Measurements from ENCODE around the gene MTAP.

The MTAP gene

DNA sequence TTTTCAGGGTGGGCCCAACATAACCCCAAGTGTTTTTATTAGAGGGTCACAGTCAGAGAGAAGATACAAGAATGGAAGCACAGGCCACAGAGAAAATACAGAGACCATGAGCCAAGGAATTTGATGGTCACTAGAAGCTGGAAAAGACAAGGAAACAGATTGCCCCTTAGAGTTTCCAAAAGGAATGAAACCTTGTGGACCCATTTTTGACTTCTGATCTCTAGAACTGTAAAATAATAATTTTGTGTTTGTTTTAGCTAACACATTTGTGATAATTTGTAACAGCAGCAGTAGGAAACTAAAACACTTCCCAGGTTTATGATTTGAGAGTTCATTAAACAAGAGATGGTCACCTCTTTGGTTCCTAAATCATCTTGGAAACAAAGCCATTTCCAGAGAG lies 169.9 kb downstream of the MTAP start:
- ATAC-seq: no peak

GRCh38 chr9:21974343-21974721 lies 171.9 kb downstream of the MTAP start:
- no peak for ATAC-seq

- peak; percentile 48 to 60 for ATAC-seq
Measured at GRCh38 chr9:21974722-21975409, 172.4 kb downstream of the MTAP start.

DNA sequence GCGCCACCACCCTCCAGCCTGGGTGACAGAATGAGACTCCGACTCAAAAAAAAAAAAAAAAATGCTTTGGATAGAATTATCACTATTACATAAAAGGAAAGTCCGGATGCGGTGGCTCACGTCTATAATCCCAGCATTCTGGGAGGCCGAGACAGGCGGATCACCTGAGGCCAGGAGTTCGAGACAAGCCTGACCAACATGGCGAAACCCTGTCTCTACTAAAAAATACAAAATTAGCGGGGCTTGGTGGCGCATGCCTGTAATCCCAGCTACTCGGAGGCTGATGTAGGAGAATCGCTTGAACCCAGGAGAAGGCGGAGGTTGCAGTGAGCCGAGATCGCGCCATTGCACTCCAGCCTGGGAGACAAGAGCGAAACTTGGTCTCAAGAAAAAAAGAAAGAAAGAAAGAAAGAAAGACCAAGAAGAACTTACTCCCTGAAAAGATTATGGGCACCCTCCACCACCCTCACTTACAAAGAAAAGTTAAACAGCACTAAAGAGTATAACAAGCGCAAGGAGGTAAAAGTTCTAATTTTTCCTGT lies 174.0 kb downstream of the MTAP start:
- no peak for ATAC-seq

DNA sequence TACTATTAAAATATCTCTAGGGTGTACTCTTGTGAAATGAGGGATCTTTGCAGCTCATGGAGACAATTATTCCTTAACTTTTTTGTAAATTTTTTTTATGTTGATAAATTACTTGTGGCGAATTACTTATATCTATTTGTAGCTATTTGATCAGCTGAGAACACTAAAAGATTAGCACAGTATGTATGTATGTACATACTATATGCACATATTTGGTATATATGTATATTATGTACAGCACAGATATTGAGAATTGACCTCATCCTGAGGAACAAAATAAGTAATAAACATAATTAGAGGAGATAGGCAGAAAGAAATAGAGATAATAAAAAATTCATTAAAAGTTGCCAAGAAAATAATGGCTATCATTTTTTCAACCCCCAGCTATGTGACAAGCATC lies 180.0 kb downstream of the MTAP start:
- ATAC-seq: no peak

DNA sequence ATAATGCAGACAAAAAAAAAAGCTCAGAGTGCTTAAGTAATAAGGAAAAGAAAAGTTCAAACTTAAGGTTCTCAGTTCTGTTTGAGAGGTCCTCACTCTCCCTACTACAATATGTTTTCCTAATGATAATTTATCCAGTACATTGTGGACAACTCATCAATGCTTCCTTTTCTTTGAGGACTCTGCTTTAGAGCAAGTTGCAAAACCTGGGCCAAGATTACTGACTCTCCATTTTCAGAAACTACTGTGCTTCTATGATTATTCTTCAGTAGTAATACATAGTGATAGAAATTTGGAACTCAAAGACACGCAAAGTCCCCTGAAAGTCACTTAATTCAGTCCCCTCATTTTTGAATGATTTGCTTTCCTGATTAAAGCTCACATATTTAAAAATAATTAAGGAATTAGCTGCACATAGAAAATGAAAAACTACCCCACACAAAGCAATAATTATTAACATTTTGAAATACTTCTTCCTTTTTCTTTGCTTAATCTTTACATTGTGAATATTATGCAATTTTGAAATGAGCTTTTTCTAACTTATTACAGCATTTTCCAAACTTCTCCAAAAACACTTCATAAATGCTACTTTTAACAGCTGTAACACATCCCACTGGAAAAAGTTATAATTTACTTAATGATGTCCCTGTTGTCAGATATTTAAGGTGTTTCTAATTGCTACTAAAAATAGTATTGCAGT lies 180.6 kb downstream of the MTAP start:
- ATAC-seq: no peak

DNA sequence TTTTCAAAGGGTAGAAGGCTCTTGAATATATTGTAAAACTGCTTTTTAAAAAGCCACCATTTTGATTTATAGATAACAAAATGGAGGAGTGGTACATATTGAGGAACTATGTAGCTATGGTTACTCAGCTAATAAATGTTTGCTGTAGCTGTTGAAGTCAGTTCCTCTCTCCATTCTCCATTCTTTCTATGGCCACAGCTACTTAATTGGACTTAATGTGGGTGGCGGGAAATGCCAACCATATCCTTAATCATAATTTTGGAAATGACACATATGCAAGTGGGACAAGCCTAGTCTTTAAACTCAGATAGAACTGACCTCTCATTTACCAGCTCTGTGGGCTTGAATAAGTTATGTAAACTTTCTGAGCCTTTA lies 181.1 kb downstream of the MTAP start:
- no peak for ATAC-seq

- ATAC-seq: no peak
Measured at GRCh38 chr9:21984101-21984500, 181.7 kb downstream of the MTAP start.

GRCh38 chr9:21985964-21986667 lies 183.7 kb downstream of the MTAP start:
- ATAC-seq: no peak
